Measurements from ENCODE around the gene ZNF217. TPM values are rescaled to one million over a fixed set of nuclear protein-coding genes. Genes with fewer than 3 reads are reported as not detected.
"Not testable (repeated sequence)": the region's sequence is repeated elsewhere in the genome, so short reads cannot be mapped to it uniquely, and the experiment has no call there.

Gene ZNF217
- total RNA-seq, 1 donor from 2014 or later: 22.1 TPM

GRCh38 chr20:53635221-53635620, 41.6 kb upstream of the ZNF217 start:
- DNase-seq (ENCODE audit: low read depth): no peak
- TF ChIP-seq CTCF (conservative IDR thresholded peaks at IDR 0.05; ENCODE audit: low read depth, low read length): no peak

GRCh38 chr20:53631909-53632662, 38.4 kb upstream of the ZNF217 start:
- no peak for DNase-seq (ENCODE audit: low read depth)

More at GRCh38 chr20:53635221-53635620, 41.6 kb upstream of the ZNF217 start:
- H3K4me3 ChIP-seq (ENCODE audit: low read depth, low read length): no peak overlapping the region

GRCh38 chr20:53629436-53629835, 35.8 kb upstream of the ZNF217 start:
- H3K4me3 ChIP-seq (ENCODE audit: low read depth, low read length): no peak overlapping the region
- DNase-seq (ENCODE audit: low read depth): no peak
- no peak for TF ChIP-seq CTCF (conservative IDR thresholded peaks at IDR 0.05; ENCODE audit: low read depth, low read length)

More at GRCh38 chr20:53631909-53632662, 38.4 kb upstream of the ZNF217 start:
- no peak overlapping the region for H3K4me3 ChIP-seq (ENCODE audit: low read depth, low read length)
- no peak for TF ChIP-seq CTCF (conservative IDR thresholded peaks at IDR 0.05; ENCODE audit: low read depth, low read length)

- not testable (repeated sequence) for H3K4me3 ChIP-seq (ENCODE audit: low read depth, low read length); DNase-seq (ENCODE audit: low read depth)
Measured at GRCh38 chr20:53628758-53629157, 35.1 kb upstream of the ZNF217 start.

- H3K4me3 ChIP-seq (ENCODE audit: low read depth, low read length): no peak overlapping the region
- no peak for DNase-seq (ENCODE audit: low read depth)
- TF ChIP-seq CTCF (conservative IDR thresholded peaks at IDR 0.05; ENCODE audit: low read depth, low read length): no peak
Measured at GRCh38 chr20:53628076-53628475, 34.4 kb upstream of the ZNF217 start.

GRCh38 chr20:53627001-53627400, 33.4 kb upstream of the ZNF217 start:
- H3K4me3 ChIP-seq (ENCODE audit: low read depth, low read length); DNase-seq (ENCODE audit: low read depth): not testable (repeated sequence)

- TF ChIP-seq CTCF (conservative IDR thresholded peaks at IDR 0.05; ENCODE audit: low read depth, low read length): no peak
Measured at GRCh38 chr20:53626584-53626983, 32.9 kb upstream of the ZNF217 start.

More at GRCh38 chr20:53626584-53626983, 32.9 kb upstream of the ZNF217 start:
- no peak for DNase-seq (ENCODE audit: low read depth)
- no peak overlapping the region for H3K4me3 ChIP-seq (ENCODE audit: low read depth, low read length)
